Measurements from ENCODE around the gene COX7A1.

- no peak for TF ChIP-seq CTCF (conservative IDR thresholded peaks at IDR 0.05 in 1 of 2, IDR thresholded peaks at IDR 0.05 in 1 of 2; ENCODE audit: low read depth in 1 of 2, low read length in 2 of 2)
- no peak for TF ChIP-seq EZH2 (IDR thresholded peaks at IDR 0.05; ENCODE audit: low read length, missing control alignments)
These were observed 11.8 kb downstream of the COX7A1 start for GRCh38 chr19:36140304-36141038.

Measured in fibroblast of lung (primary cell).